K562 (cell line): ENCODE data around the gene RNASEH2A. TPM values are rescaled to one million over a fixed set of nuclear protein-coding genes. Genes with fewer than 3 reads are reported as not detected.
A peak's percentile ranks its signal among the peaks of the same experiment; 100 is the strongest.

ENCODE experiments used
- DEAF1 ChIP-seq: fragments of 450-650 bp; formaldehyde crosslinking; IDR thresholded peaks from 2 replicates; pipeline ENCODE4 v1.4.0; 2020; ENCODE audit warnings: mild to moderate bottlenecking, moderate library complexity
- FOXP1 ChIP-seq: sonication (generic); formaldehyde crosslinking; IDR thresholded peaks from 2 replicates; pipeline ENCODE4 v1.8.0; 2022; ENCODE audit warnings: mild to moderate bottlenecking, missing genetic modification reagents
- FOXP4 ChIP-seq: sonication (generic); formaldehyde crosslinking; IDR thresholded peaks from 2 replicates; pipeline ENCODE4 v1.8.0; 2022; ENCODE audit warnings: mild to moderate bottlenecking, missing genetic modification reagents, borderline replicate concordance
- HDAC1 ChIP-seq, 2 experiments: fragments of 450-650 bp; IDR thresholded peaks; 2 replicates each; pipeline ENCODE4 v1.6.1; 2016 to 2017; ENCODE audit warnings: inconsistent platforms in 1 of 2, mild to moderate bottlenecking in 1 of 2, moderate library complexity in 1 of 2
- MYC ChIP-seq, 2 experiments: fragments of 250-450 bp in 1 of 2; sonication (Bioruptor Pico) in 1 of 2; IDR thresholded peaks; 2 replicates each; pipeline versions ENCODE4 v1.5.1 to v1.6.1; 2012 to 2021; ENCODE audit warnings: low read depth in 2 of 2, borderline replicate concordance in 1 of 2, improper control_type of control experiment in 1 of 2, low read length in 1 of 2, mild to moderate bottlenecking in 1 of 2, moderate library complexity in 1 of 2
- PRMT5 ChIP-seq: sonication (generic); formaldehyde crosslinking; IDR thresholded peaks from 2 replicates; pipeline ENCODE4 v1.5.0; 2020; ENCODE audit warnings: missing genetic modification reagents
- RCOR1 ChIP-seq, 2 experiments: IDR thresholded peaks; 2 replicates each; pipeline ENCODE4 v1.6.1; 2012; ENCODE audit warnings: low read depth in 2 of 2, low read length in 2 of 2, borderline replicate concordance in 1 of 2, improper control_type of control experiment in 1 of 2
- SIN3B ChIP-seq: fragments of 450-650 bp; IDR thresholded peaks from 2 replicates; pipeline ENCODE4 v1.6.1; 2017; ENCODE audit warnings: low read depth, mild to moderate bottlenecking, moderate library complexity
- SIX5 ChIP-seq, 2 experiments: IDR thresholded peaks; 2 replicates each; pipeline ENCODE4 v1.6.1; 2011; ENCODE audit warnings: low read length in 2 of 2, borderline replicate concordance in 1 of 2, low read depth in 1 of 2, mild to moderate bottlenecking in 1 of 2, moderate library complexity in 1 of 2; ENCODE audit not compliant: insufficient read depth in 1 of 2
- SMARCC2 ChIP-seq: fragments of 450-650 bp; IDR thresholded peaks from 2 replicates; pipeline ENCODE4 v1.6.1; 2017; ENCODE audit warnings: antibody characterized with exemption, moderate library complexity, mild to moderate bottlenecking, low read depth
- SRSF9 ChIP-seq: fragments of 200-400 bp; formaldehyde crosslinking; IDR thresholded peaks from 2 replicates; pipeline ENCODE4 v1.6.1; 2017; ENCODE audit warnings: low read depth, low read length, borderline replicate concordance
- THRB ChIP-seq: fragments of 450-650 bp; formaldehyde crosslinking; conservative IDR thresholded peaks from 2 replicates; pipeline ENCODE4 v1.4.0; 2022; ENCODE audit warnings: mild to moderate bottlenecking, missing genetic modification characterization
- ZNF174 ChIP-seq: fragments of 250-450 bp; sonication (Bioruptor Pico); IDR thresholded peaks from 2 replicates; pipeline ENCODE4 v1.4.0; 2020; ENCODE audit warnings: mild to moderate bottlenecking
- ZNF224 ChIP-seq: sonication (generic); formaldehyde crosslinking; IDR thresholded peaks from 2 replicates; pipeline ENCODE4 v1.8.0; 2022; ENCODE audit warnings: mild to moderate bottlenecking, missing genetic modification reagents
- ZNF764 ChIP-seq: fragments of 250-450 bp; sonication (Bioruptor Pico); IDR thresholded peaks from 2 replicates; pipeline ENCODE4 v1.4.0; 2020; ENCODE audit warnings: low read depth, mild to moderate bottlenecking, moderate library complexity
- ZNF780A ChIP-seq: fragments of 250-450 bp; sonication (Bioruptor Pico); IDR thresholded peaks from 2 replicates; pipeline ENCODE4 v1.5.0; 2021; ENCODE audit warnings: mild to moderate bottlenecking
- ZSCAN29 ChIP-seq: fragments of 450-650 bp; IDR thresholded peaks from 2 replicates; pipeline ENCODE4 v1.6.1; 2017
- polyA plus RNA-seq, 8 experiments: library from polyadenylated mRNA; depleted of rRNA in 4 of 8; stranded (reverse) in 5 of 8; unstranded in 3 of 8; fragments of >200 nt; fragmentation: Nextera tagmentation in 2 of 8; fragmentation: Illumina TruSeq in 1 of 8; extraction: Ambion mirVana in 2 of 8; extraction: Trizol in 1 of 8; gene quantifications; 2 replicates each; pipeline versions ENCODE4 v1.2.1 to v1.2.3, GENCODE V29; 2011 to 2014; ENCODE audit warnings: inconsistent platforms in 1 of 8, missing spikeins in 1 of 8
- total RNA-seq, 7 experiments: library from RNA; depleted of rRNA in 6 of 7; stranded (reverse); fragments of >200 nt in 6 of 7; fragmentation: Illumina TruSeq in 2 of 7; extraction: Trizol in 2 of 7; gene quantifications; 2 replicates each; pipeline versions ENCODE4 v1.2.1 to v1.2.3, GENCODE V29; 2011 to 2021; ENCODE audit warnings: low replicate concordance in 1 of 7

RNASEH2A gene
- total and polyA plus RNA-seq, 9 of the 15 experiments (the other 6 are each of a cell fraction or from before 2014, with no cell fraction given), result 22.3 to 78.0 (median 61.7) TPM

- TF ChIP-seq DEAF1 (CRISPR knock-in tag) (no peak), SRSF9 (no peak), RCOR1 (IDR thresholded peaks at IDR 0.05; ENCODE audit: borderline replicate concordance in 1 of 2, low read depth in 2 of 2, low read length in 2 of 2) (no peak), ZNF780A (CRISPR knock-in tag) (no peak), MYC (IDR thresholded peaks at IDR 0.05; ENCODE audit: low read depth, low read length) (peak; percentile 78), MYC (CRISPR knock-in tag; IDR thresholded peaks at IDR 0.05; ENCODE audit: borderline replicate concordance, low read depth) (peak; percentile 73; the same call in 1 of the 2 replicates), PRMT5 (CRISPR knock-in tag) (no peak), HDAC1 (IDR thresholded peaks at IDR 0.05) (peak in 1 of 2 experiments; percentile 64; a peak in 1 of 4 replicates), SIX5 (IDR thresholded peaks at IDR 0.05; ENCODE audit: borderline replicate concordance in 1 of 2, insufficient read depth in 1 of 2, low read depth in 1 of 2, low read length in 2 of 2) (peak; percentile 54 to 68; a peak in 3 of 4 replicates), ZNF224 (peak; percentile 6; the same call in 1 of the 2 replicates), THRB (CRISPR knock-in tag) (no peak), ZNF764 (CRISPR knock-in tag) (no peak), SIN3B (peak; percentile 16; the same call in 1 of the 2 replicates), ZSCAN29 (no peak), ZNF174 (CRISPR knock-in tag) (no peak), SMARCC2 (no peak), FOXP1 (CRISPR knock-in tag) (peak; percentile 63; the same call in 1 of the 2 replicates), FOXP4 (CRISPR knock-in tag) (peak; percentile 63; the same call in 1 of the 2 replicates)
Measured at GRCh38 chr19:12801466-12802266, 4.7 kb upstream of the RNASEH2A start, which contains the start of the genes PRDX2 and THSD8 (continued).
